ENCODE data around the gene TRIOBP.

DNA sequence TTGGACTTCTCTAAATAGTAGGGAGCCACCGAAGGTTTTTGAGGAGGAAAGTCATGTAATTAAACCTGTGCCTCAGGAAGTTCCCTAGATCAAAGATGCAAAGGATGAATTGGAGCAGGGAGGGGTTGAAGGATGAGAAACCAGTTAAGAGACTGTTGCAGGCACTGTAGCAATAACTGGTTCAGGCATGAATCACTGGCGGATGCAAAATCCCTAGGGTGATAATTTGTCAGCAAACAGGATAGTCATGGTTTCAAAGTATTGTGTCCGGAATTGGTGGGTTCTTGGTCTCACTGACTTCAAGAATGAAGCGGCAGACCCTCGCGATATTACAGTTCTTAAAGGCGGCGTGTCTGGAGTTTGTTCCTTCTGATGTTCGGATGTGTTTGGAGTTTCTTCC, 19.9 kb downstream of the TRIOBP start:
- TF ChIP-seq, protein P1, sequence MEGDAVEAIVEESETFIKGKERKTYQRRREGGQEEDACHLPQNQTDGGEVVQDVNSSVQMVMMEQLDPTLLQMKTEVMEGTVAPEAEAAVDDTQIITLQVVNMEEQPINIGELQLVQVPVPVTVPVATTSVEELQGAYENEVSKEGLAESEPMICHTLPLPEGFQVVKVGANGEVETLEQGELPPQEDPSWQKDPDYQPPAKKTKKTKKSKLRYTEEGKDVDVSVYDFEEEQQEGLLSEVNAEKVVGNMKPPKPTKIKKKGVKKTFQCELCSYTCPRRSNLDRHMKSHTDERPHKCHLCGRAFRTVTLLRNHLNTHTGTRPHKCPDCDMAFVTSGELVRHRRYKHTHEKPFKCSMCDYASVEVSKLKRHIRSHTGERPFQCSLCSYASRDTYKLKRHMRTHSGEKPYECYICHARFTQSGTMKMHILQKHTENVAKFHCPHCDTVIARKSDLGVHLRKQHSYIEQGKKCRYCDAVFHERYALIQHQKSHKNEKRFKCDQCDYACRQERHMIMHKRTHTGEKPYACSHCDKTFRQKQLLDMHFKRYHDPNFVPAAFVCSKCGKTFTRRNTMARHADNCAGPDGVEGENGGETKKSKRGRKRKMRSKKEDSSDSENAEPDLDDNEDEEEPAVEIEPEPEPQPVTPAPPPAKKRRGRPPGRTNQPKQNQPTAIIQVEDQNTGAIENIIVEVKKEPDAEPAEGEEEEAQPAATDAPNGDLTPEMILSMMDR (IDR thresholded peaks at IDR 0.05) = no peak
- no peak for TF ChIP-seq POLR2A (IDR thresholded peaks at IDR 0.05; ENCODE audit: low read depth)
